Measurements from ENCODE around the gene CASS4. TPM values are rescaled to one million over a fixed set of nuclear protein-coding genes. Genes with fewer than 3 reads are reported as not detected.

Gene CASS4
- total RNA-seq, 1 experiment from 2014 or later: 0.13 TPM

- Mint-ChIP-seq H3K4me1 (peaks cover 9% of the 10 kb centered on the region), H3K27ac (no peak overlapping the region), H3K9me3 (no peaks in the 10 kb centered on the region), H3K36me3 (no peaks in the 10 kb centered on the region), H3K4me3 (no peak overlapping the region), H3K27me3 (ENCODE audit: low read depth) (peaks cover 56% of the 10 kb centered on the region)
- TF ChIP-seq ATF6 (CRISPR knock-in tag; IDR thresholded peaks at IDR 0.05) (no peak), ARID4B (CRISPR knock-in tag; IDR thresholded peaks at IDR 0.05; ENCODE audit: borderline replicate concordance) (no peak), ZNF232 (CRISPR knock-in tag; IDR thresholded peaks at IDR 0.05) (no peak), E2F1 (CRISPR knock-in tag; IDR thresholded peaks at IDR 0.05) (no peak), ZSCAN18 (CRISPR knock-in tag; IDR thresholded peaks at IDR 0.05) (no peak), NFATC4 (CRISPR knock-in tag; IDR thresholded peaks at IDR 0.05) (no peak), FOXK1 (CRISPR knock-in tag; IDR thresholded peaks at IDR 0.05) (no peak), ETV6 (CRISPR knock-in tag; IDR thresholded peaks at IDR 0.05) (no peak), EMX1 (CRISPR knock-in tag; IDR thresholded peaks at IDR 0.05) (no peak), ZNF138 (CRISPR knock-in tag; conservative IDR thresholded peaks at IDR 0.05) (no peak), HMGA2 (CRISPR knock-in tag; IDR thresholded peaks at IDR 0.05) (no peak), NFYB (CRISPR knock-in tag; conservative IDR thresholded peaks at IDR 0.05; ENCODE audit: low read depth) (no peak), CTCF (IDR thresholded peaks at IDR 0.05) (no peak)
- ATAC-seq (peak; percentile 60), DNase-seq (ENCODE audit: low spot score) (peak; percentile 23)
- ChIA-PET CTCF (interaction anchor here (1.3 kb wide), 1 partner anchor 12 kb away, joined by 3 read pairs; no protein-coding TSS in a partner anchor), POLR2A (no interaction called here)
Observed at GRCh38 chr20:56422824-56423189, 10.7 kb downstream of the CASS4 start.

- ATAC-seq (no peak), DNase-seq (ENCODE audit: low spot score) (no peak)
- H3K27me3 Mint-ChIP-seq (ENCODE audit: low read depth): peaks cover 59% of the 10 kb centered on the region
- H3K4me1 Mint-ChIP-seq: peaks cover 9% of the 10 kb centered on the region
- no peaks in the 10 kb centered on the region for H3K9me3 Mint-ChIP-seq
- no peak overlapping the region for H3K27ac Mint-ChIP-seq
- H3K36me3 Mint-ChIP-seq: no peaks in the 10 kb centered on the region
- ChIA-PET CTCF (no interaction called here), POLR2A (no interaction called here)
- H3K4me3 Mint-ChIP-seq: no peak overlapping the region
- TF ChIP-seq STAT6 (CRISPR knock-in tag; conservative IDR thresholded peaks at IDR 0.05; ENCODE audit: low read depth) (no peak), SOX15 (CRISPR knock-in tag; IDR thresholded peaks at IDR 0.05) (no peak), ETV6 (CRISPR knock-in tag; IDR thresholded peaks at IDR 0.05) (no peak), ZNF281 (CRISPR knock-in tag; IDR thresholded peaks at IDR 0.05) (no peak), RELA (CRISPR knock-in tag; IDR thresholded peaks at IDR 0.05; ENCODE audit: borderline replicate concordance) (no peak), NR3C1 (CRISPR knock-in tag; conservative IDR thresholded peaks at IDR 0.05; ENCODE audit: low read depth) (no peak)
Observed at GRCh38 chr20:56423211-56423610, 11.2 kb downstream of the CASS4 start.
